Raji (cell line): ENCODE data around the gene RHBDF2.

Experiments used
- POLR2A ChIP-seq: IDR thresholded peaks from 2 replicates; pipeline ENCODE4 v1.6.1; 2011; ENCODE audit warnings: low read depth, low read length, control low read depth; ENCODE audit not compliant: insufficient read depth

RHBDF2 gene

GRCh38 chr17:76437467-76438402 is 63.5 kb downstream of the RHBDF2 start:
- TF ChIP-seq POLR2A, result no peak

- TF ChIP-seq POLR2A, result no peak
These were observed 65.5 kb downstream of the RHBDF2 start for GRCh38 chr17:76435751-76436150.

DNA sequence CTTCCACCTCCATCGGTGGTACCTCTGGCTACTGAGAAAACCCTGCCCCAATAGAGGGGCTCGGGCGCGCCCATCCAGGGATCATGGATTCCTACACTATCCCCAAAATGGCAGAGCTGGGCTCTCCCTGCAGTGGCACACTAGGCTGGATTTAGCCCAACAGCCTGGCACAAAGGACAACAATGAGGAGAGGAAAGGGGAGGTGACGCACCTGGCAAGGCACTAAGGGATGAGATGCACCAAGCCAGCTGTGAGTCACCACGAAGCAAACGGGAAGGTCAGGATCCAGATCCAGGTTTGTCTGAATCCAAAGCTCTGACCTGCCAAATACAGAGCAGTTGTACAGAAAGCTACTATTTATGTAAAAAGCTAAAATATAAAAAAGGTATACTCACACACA is 66.4 kb downstream of the RHBDF2 start:
- TF ChIP-seq POLR2A, result no peak

- no peak for TF ChIP-seq POLR2A
These were observed 67.5 kb downstream of the RHBDF2 start for GRCh38 chr17:76433693-76434092.

DNA sequence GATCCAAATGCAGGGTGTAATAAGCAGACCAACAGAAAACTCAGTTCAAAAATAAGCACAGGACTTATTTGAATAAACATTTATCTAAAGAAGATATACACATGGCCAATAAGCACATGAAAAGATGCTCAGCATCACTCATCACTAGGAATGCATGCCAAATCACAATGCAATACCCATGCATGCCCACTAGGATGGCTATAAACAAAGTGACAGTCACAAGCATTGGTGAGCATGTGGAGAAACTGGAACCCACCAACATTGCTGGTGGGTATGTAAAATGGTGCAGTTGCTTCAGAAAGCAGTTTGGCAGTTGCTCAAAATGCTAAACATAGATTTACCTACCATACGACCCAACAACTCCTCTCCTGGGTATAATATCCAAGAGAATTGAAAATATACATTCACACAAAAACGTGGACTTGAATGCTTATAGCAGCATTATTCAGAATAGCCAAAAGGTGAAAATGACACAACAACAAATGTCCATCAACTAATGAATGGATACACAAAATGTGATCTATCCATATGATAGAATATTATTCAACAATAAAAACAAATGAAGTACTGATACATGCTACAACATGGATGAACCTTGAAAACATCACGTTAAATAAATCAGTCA is 68.4 kb downstream of the RHBDF2 start:
- TF ChIP-seq POLR2A, result no peak

DNA sequence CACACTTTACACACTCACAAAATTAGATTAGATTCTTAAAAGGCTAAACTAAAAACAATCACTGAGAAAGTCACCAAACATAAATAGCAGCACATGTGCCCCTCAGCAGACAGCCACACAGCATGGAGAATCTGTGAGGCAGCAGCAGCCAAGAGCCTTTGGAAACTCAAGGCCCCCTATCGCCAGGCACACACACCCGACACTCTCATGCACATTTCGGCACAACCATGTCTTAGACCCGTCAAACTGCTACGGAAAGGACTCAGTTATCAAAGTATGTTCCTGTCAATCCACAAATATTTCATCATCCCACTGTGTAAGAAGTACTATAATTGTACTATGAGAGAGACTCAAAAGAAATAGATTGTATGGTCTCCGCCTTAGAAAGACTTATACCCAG is 69.2 kb downstream of the RHBDF2 start:
- TF ChIP-seq POLR2A, result no peak

DNA sequence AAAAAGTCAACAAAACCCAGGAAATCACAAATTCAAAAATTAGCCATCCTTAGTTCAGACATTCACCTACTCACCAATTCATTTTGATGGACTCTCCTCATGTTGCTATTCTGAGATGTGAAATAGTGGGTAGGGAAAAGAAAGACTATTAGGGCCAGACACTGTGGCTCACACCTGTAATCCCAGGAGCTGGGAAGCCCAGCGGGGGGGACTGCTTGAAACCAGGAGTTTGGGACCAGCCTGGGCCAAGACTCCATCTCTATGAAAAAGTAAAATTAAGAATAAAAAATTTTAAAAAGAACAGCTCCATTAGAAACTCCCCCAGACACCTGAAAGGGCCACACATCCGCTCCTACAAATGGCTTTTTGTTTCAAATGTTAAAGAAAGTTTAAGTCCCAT is 69.7 kb downstream of the RHBDF2 start:
- TF ChIP-seq POLR2A, result no peak

DNA sequence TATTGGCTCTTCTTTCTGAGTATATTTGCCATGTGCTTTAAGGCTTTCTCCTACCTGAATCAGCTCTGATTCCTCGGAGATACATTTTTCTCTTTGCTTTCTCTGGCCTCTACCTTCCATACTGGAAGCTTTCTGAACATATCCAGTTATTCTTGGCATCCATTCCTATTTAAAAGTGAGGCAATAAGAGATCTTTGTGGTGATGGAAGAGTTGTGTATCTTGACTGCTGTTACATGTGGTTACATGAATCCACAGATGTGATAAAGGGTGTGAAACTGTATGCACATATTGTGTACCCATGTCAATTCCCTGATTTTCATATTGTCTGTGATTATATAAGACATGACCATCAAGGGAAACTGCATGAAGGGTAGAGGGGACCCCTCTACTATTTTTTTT is 72.7 kb downstream of the RHBDF2 start:
- TF ChIP-seq POLR2A, result no peak

GRCh38 chr17:76427501-76428231 is 73.6 kb downstream of the RHBDF2 start:
- TF ChIP-seq POLR2A, result no peak

- TF ChIP-seq POLR2A, result no peak
These were observed 74.4 kb downstream of the RHBDF2 start for GRCh38 chr17:76426853-76427252.

GRCh38 chr17:76422860-76423259 is 78.4 kb downstream of the RHBDF2 start:
- no peak for TF ChIP-seq POLR2A

DNA sequence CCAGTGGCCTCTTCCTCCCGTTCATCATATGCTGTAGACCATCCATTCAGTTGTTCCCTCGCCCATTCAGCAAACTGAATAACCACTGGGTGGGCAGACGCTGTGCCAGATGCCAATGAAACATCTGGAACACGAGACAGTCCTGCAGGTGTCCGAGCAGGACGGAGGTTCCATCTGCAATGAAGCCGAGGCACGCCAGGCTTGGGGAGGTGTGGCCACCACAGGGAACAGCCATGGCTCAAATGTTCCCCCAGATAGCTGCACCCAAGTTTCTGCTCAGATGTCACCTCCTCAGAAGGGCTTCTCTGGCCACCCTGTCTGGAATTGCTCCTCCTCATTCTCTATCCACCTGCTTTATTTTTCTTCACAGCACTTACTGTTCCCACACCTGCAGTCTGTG is 78.8 kb downstream of the RHBDF2 start:
- no peak for TF ChIP-seq POLR2A

DNA sequence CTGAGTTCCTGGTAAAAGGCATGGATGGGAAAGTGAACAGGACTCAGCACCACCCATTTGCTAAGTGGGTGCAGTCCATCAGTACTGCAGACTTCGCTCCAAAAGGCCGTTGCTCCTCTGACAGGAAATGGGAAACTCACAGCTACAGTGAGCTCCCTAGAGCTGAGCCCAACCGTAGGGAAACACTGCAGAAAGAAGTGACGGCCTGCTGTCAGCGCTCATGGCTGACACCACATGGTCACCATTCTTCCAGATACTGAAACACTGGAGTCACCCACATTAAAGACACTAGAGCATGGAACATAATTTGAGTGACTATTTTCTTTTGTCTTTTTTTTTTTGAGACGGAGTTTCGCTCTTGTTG is 80.2 kb downstream of the RHBDF2 start:
- TF ChIP-seq POLR2A, result no peak
